ENCODE results near the gene TBXT.

The TBXT gene

GRCh38 chr6:166156942-166157341 is 10.7 kb downstream of the TBXT start:
- TF ChIP-seq, protein P1, sequence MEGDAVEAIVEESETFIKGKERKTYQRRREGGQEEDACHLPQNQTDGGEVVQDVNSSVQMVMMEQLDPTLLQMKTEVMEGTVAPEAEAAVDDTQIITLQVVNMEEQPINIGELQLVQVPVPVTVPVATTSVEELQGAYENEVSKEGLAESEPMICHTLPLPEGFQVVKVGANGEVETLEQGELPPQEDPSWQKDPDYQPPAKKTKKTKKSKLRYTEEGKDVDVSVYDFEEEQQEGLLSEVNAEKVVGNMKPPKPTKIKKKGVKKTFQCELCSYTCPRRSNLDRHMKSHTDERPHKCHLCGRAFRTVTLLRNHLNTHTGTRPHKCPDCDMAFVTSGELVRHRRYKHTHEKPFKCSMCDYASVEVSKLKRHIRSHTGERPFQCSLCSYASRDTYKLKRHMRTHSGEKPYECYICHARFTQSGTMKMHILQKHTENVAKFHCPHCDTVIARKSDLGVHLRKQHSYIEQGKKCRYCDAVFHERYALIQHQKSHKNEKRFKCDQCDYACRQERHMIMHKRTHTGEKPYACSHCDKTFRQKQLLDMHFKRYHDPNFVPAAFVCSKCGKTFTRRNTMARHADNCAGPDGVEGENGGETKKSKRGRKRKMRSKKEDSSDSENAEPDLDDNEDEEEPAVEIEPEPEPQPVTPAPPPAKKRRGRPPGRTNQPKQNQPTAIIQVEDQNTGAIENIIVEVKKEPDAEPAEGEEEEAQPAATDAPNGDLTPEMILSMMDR (IDR thresholded peaks at IDR 0.05): peak; percentile 67

DNA sequence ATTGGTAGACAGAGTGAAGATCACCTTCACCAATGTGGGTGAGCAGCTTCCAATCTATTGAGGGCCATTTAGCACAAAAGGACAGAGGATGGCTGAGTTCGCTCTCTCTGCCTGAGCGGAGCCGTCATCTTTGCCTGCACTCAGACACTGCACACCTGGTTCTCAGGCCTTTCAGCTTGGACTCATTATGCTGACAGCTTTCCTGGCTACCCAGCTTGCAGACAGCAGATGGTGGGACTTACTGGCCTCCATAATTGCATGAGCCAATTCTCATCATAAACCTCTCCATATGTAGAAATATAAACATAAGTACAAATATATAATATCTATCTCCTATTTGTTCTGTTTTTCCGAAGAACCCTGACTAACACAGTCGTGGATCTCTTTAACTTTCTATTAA is 13.7 kb downstream of the TBXT start:
- TF ChIP-seq, protein P1 (IDR thresholded peaks at IDR 0.05): no peak

DNA sequence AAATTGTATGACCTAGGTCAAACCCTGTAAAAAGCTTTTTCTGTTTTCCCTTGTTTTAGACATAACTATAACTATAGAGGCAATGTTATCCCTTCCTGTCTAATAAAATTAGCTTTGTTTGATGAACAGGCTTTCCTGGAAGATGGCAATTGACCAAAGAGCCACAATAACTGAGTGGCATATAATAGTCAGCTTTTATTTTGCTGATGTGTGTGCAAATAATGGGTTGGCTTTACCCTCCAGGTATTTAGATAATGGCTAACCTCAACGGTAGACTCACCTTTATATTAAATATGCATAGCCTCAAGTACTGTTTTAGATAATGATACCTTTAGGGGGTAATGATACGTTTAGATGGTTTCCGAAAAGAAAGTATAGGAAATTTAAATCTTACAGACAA is 15.0 kb downstream of the TBXT start:
- TF ChIP-seq, protein P1 (IDR thresholded peaks at IDR 0.05): no peak

- TF ChIP-seq, protein P1 (IDR thresholded peaks at IDR 0.05): no peak
These were observed 15.9 kb downstream of the TBXT start for GRCh38 chr6:166151798-166152197.

DNA sequence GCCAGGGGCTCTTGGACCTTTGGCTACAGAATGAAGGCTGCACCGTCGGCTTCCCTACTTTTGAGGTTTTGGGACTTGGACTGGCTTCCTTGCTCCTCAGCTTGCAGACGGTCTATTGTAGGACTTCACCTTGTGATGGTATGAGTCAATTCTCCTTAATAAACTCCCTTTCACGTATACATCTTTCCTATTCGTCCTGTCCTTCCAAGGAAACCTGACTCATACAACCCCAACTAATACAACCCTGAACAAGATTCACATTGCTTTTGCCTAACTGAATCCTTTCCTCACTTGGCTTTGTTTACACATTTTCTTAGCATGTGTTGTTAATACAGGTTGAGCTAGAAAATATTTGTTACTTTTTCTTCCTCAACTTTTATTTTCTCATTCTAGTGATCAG is 21.9 kb downstream of the TBXT start:
- TF ChIP-seq, protein P1 (IDR thresholded peaks at IDR 0.05): no peak

DNA sequence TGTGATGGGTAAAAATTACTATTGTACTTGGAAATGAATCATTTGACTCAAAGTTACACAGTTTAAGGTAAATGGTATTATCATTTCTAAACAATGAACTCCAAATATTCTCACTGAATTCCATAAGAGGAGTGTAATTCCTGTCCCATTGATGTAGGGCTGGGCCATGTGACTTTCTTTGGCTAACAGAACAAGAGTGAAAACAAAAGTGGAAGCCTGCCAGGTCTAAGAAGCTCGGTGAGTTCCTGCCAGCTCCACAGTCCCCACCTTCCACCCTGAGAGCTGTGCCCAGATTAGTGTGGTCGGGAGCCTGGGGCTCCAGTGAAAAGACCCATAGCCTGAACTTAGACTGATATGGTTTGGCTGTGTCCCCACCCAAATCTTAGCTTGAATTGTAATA is 24.6 kb downstream of the TBXT start:
- TF ChIP-seq, protein P1 (IDR thresholded peaks at IDR 0.05): no peak

GRCh38 chr6:166127624-166128472 is 39.8 kb downstream of the TBXT start:
- TF ChIP-seq, protein P1 (IDR thresholded peaks at IDR 0.05): no peak
